CD4-positive, alpha-beta T cell treated with Interleukin-15 for 1 hour (primary cell): Measurements from ENCODE around the gene UXT.
"Not testable (repeated sequence)": the region's sequence is repeated elsewhere in the genome, so short reads cannot be mapped to it uniquely, and the experiment has no call there.

ENCODE experiments used
- DNase-seq: peaks from one replicate; pipeline ENCODE4 v3.0.0-alpha.2; 2020

UXT gene

GRCh38 chrX:47658684-47659420 lies at the start of gene UXT:
Gene UXT, minus strand, starts transcription at chrX:47659180. Its CDS starts 253 bp downstream, at chrX:47658927.
- peak; percentile 96 for DNase-seq

- no peak for DNase-seq
These were observed 48.2 kb upstream of the UXT start for GRCh38 chrX:47707031-47707780.

GRCh38 chrX:47706575-47706974 lies 47.6 kb upstream of the UXT start:
- no peak for DNase-seq

GRCh38 chrX:47704736-47705135 lies 45.8 kb upstream of the UXT start:
- no peak for DNase-seq

GRCh38 chrX:47697181-47697580 lies 38.2 kb upstream of the UXT start:
- no peak for DNase-seq

GRCh38 chrX:47690175-47690574 lies 31.2 kb upstream of the UXT start:
- DNase-seq, result no peak

- DNase-seq, result no peak
These were observed 28.3 kb upstream of the UXT start for GRCh38 chrX:47687263-47687662.

- no peak for DNase-seq
These were observed 24.8 kb upstream of the UXT start for GRCh38 chrX:47683829-47684205.

- no peak for DNase-seq
These were observed 24.3 kb upstream of the UXT start for GRCh38 chrX:47683184-47683828.

- DNase-seq, result not testable (repeated sequence)
These were observed 17.2 kb upstream of the UXT start for GRCh38 chrX:47675959-47676859.

- DNase-seq, result no peak
These were observed 15.8 kb upstream of the UXT start for GRCh38 chrX:47674776-47675175.

- not testable (repeated sequence) for DNase-seq
These were observed 6.8 kb upstream of the UXT start for GRCh38 chrX:47665797-47666196.

GRCh38 chrX:47664737-47665136 lies 5.8 kb upstream of the UXT start:
- DNase-seq, result no peak

- no peak for DNase-seq
These were observed 3.2 kb upstream of the UXT start for GRCh38 chrX:47662144-47662657.

GRCh38 chrX:47661539-47661938 lies 2.6 kb upstream of the UXT start:
- DNase-seq, result no peak

GRCh38 chrX:47659421-47659726 lies 394 bp upstream of the UXT start:
- DNase-seq, result no peak

- no peak for DNase-seq
These were observed 688 bp downstream of the UXT start for GRCh38 chrX:47658301-47658683.

- DNase-seq, result no peak
These were observed 7.7 kb downstream of the UXT start for GRCh38 chrX:47651043-47651905.

GRCh38 chrX:47650164-47651042 lies 8.6 kb downstream of the UXT start, which contains the start of gene ELK1:
Gene ELK1, minus strand, starts transcription at chrX:47650563. Its CDS starts 9,122 bp downstream, at chrX:47641441.
- DNase-seq, result peak; percentile 96

GRCh38 chrX:47649781-47650163 lies 9.2 kb downstream of the UXT start:
- no peak for DNase-seq

GRCh38 chrX:47649271-47649670 lies 9.7 kb downstream of the UXT start:
- DNase-seq, result no peak
